Measurements from ENCODE around the gene WDR81.
"Not testable (repeated sequence)": the region's sequence is repeated elsewhere in the genome, so short reads cannot be mapped to it uniquely, and the experiment has no call there.

The WDR81 gene

DNA sequence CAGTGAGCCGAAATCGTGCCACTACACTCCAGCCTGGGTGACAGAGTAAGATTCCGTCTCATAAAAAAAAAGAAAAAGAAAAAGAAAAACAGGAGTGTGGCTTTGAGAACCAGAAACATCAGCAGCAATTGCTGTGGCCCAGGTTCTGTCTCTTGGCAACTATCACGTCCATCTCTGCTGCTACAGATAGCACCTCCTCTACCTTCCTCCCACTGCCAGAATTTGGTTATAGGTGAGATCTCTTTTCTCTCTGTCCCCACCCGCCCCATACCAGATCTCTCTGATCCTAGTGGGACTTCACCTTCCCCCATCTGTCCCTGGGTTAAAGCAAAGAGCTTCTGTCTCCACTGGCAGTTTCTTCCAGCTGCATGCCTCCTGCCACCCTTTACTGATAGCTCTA lies 17.4 kb upstream of the WDR81 start:
- no peaks in the 10 kb centered on the region for H3K36me3 ChIP-seq (replicated peaks; ENCODE audit: low read depth, low read length)
- no peaks in the 10 kb centered on the region for H3K27me3 ChIP-seq (ENCODE audit: low read depth, low read length)
- H3K4me3 ChIP-seq (ENCODE audit: low read length) = no peak overlapping the region
- H3K4me2 ChIP-seq (ENCODE audit: low read length) = no peak overlapping the region
- no peaks in the 10 kb centered on the region for H3K9me3 ChIP-seq (ENCODE audit: insufficient read depth, low read length)
- H3K79me2 ChIP-seq (ENCODE audit: low read length) = no peaks in the 10 kb centered on the region
- no peak overlapping the region for H3K9ac ChIP-seq (ENCODE audit: low read length)
- no peak overlapping the region for H3K27ac ChIP-seq (ENCODE audit: low read length)
- no peaks in the 10 kb centered on the region for H4K20me1 ChIP-seq (ENCODE audit: insufficient read depth, low read length)
- H2AFZ ChIP-seq (ENCODE audit: low read depth, low read length) = no peak overlapping the region
- no peak for TF ChIP-seq EZH2phosphoT487 (IDR thresholded peaks at IDR 0.05; ENCODE audit: low read depth)
- no peaks in the 10 kb centered on the region for H3K4me1 ChIP-seq (ENCODE audit: low read length)

GRCh38 chr17:1708791-1709346 lies 15.6 kb upstream of the WDR81 start:
- H3K9ac ChIP-seq (ENCODE audit: low read length); H3K27me3 ChIP-seq (ENCODE audit: low read depth, low read length); H3K36me3 ChIP-seq (replicated peaks; ENCODE audit: low read depth, low read length); H4K20me1 ChIP-seq (ENCODE audit: insufficient read depth, low read length); H3K79me2 ChIP-seq (ENCODE audit: low read length); H2AFZ ChIP-seq (ENCODE audit: low read depth, low read length); H3K9me3 ChIP-seq (ENCODE audit: insufficient read depth, low read length); H3K27ac ChIP-seq (ENCODE audit: low read length); H3K4me2 ChIP-seq (ENCODE audit: low read length); H3K4me1 ChIP-seq (ENCODE audit: low read length); H3K4me3 ChIP-seq (ENCODE audit: low read length): not testable (repeated sequence)

GRCh38 chr17:1709403-1709951 lies 15.0 kb upstream of the WDR81 start:
- Histone ChIP-seq H3K9ac (ENCODE audit: low read length) (no peak overlapping the region), H3K4me3 (ENCODE audit: low read length) (no peak overlapping the region), H2AFZ (ENCODE audit: low read depth, low read length) (no peak overlapping the region), H3K27ac (ENCODE audit: low read length) (no peak overlapping the region), H3K4me1 (ENCODE audit: low read length) (no peaks in the 10 kb centered on the region), H4K20me1 (ENCODE audit: insufficient read depth, low read length) (no peaks in the 10 kb centered on the region), H3K79me2 (ENCODE audit: low read length) (no peaks in the 10 kb centered on the region), H3K4me2 (ENCODE audit: low read length) (no peak overlapping the region), H3K27me3 (ENCODE audit: low read depth, low read length) (no peaks in the 10 kb centered on the region), H3K9me3 (ENCODE audit: insufficient read depth, low read length) (no peaks in the 10 kb centered on the region), H3K36me3 (replicated peaks; ENCODE audit: low read depth, low read length) (no peaks in the 10 kb centered on the region)
- TF ChIP-seq, protein P1, sequence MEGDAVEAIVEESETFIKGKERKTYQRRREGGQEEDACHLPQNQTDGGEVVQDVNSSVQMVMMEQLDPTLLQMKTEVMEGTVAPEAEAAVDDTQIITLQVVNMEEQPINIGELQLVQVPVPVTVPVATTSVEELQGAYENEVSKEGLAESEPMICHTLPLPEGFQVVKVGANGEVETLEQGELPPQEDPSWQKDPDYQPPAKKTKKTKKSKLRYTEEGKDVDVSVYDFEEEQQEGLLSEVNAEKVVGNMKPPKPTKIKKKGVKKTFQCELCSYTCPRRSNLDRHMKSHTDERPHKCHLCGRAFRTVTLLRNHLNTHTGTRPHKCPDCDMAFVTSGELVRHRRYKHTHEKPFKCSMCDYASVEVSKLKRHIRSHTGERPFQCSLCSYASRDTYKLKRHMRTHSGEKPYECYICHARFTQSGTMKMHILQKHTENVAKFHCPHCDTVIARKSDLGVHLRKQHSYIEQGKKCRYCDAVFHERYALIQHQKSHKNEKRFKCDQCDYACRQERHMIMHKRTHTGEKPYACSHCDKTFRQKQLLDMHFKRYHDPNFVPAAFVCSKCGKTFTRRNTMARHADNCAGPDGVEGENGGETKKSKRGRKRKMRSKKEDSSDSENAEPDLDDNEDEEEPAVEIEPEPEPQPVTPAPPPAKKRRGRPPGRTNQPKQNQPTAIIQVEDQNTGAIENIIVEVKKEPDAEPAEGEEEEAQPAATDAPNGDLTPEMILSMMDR (IDR thresholded peaks at IDR 0.05; ENCODE audit: low read depth, low read length) = no peak
- no peak for TF ChIP-seq EZH2phosphoT487 (IDR thresholded peaks at IDR 0.05; ENCODE audit: low read depth)

- Histone ChIP-seq H3K27me3 (ENCODE audit: low read depth, low read length) (no peaks in the 10 kb centered on the region), H3K9me3 (ENCODE audit: insufficient read depth, low read length) (no peaks in the 10 kb centered on the region), H3K9ac (ENCODE audit: low read length) (no peak within 1 kb of the TSS), H2AFZ (ENCODE audit: low read depth, low read length) (no peak within 1 kb of the TSS), H4K20me1 (ENCODE audit: insufficient read depth, low read length) (no peaks in the 10 kb centered on the region), H3K4me1 (ENCODE audit: low read length) (0 out of 2 replicates have a peak, but pooled peaks cover 3% of the 10 kb centered on the region), H3K4me2 (ENCODE audit: low read length) (no peak within 1 kb of the TSS), H3K4me3 (ENCODE audit: low read length) (no peak within 1 kb of the TSS), H3K27ac (ENCODE audit: low read length) (no peak within 1 kb of the TSS), H3K36me3 (replicated peaks; ENCODE audit: low read depth, low read length) (no peaks in the 10 kb centered on the region), H3K79me2 (ENCODE audit: low read length) (no peaks in the 10 kb centered on the region)
- no peak for TF ChIP-seq EZH2phosphoT487 (IDR thresholded peaks at IDR 0.05; ENCODE audit: low read depth)
- TF ChIP-seq, protein P1 (IDR thresholded peaks at IDR 0.05; ENCODE audit: low read depth, low read length) = no peak
Measured at GRCh38 chr17:1709971-1710806, 14.3 kb upstream of the WDR81 start, which contains the start of gene TLCD2. Gene TLCD2, minus strand, starts transcription at chr17:1710377. Its CDS starts 135 bp downstream, at chr17:1710242.

All from OCI-LY3 (cell line).